IMR-90 (cell line): ENCODE results near the gene TRPC4AP. TPM values are rescaled to one million over a fixed set of nuclear protein-coding genes. Genes with fewer than 3 reads are reported as not detected.

Experiments
- ATAC-seq: fragments of 200-7000 bp; cut with Tn5 transposase; 2 replicates; pipeline ENCODE4 v1.9.1; 2020; ENCODE audit warnings: low read depth, mild to moderate bottlenecking, moderate library complexity
- BruUV-seq: library from RNA; stranded (reverse); fragments of 400-500 nt; replicated peaks from 2 replicates; lab custom pipeline; 2021; lab: Mats Ljungman, UMichigan
- CTCF ChIA-PET: fragments of 300-600 bp; formaldehyde crosslinking; extraction: SDS; loops from one replicate; lab custom pipeline; 2021; ENCODE audit warnings: antibody characterized with exemption; lab: Yijun Ruan, JAX
- POLR2A ChIA-PET: fragments of 300-600 bp; sonication (Branson Sonifier 250); formaldehyde crosslinking; loops from one replicate; lab custom pipeline; 2022; ENCODE audit warnings: antibody characterized with exemption; ENCODE audit not compliant: unreplicated experiment; lab: Charles Lee
- DNase-seq: peaks from one replicate; pipeline ENCODE4 v3.0.0; 2013
- H2AFZ ChIP-seq: replicated peaks from 2 replicates; pipeline ENCODE3; 2013; ENCODE audit warnings: low read length, mild to moderate bottlenecking; ENCODE audit not compliant: poor library complexity
- H2AK5ac ChIP-seq: 2 replicates; pipeline ENCODE4 v1.6.1; 2013; ENCODE audit warnings: low read depth, low read length, inconsistent platforms
- H2AK9ac ChIP-seq: replicated peaks from 2 replicates; pipeline ENCODE3; 2013; ENCODE audit warnings: mild to moderate bottlenecking, low read depth, low read length, moderate library complexity; ENCODE audit not compliant: poor library complexity
- H2BK120ac ChIP-seq: 2 replicates; pipeline ENCODE4 v1.6.1; 2013; ENCODE audit warnings: low read depth, low read length, inconsistent platforms
- H2BK15ac ChIP-seq: 3 replicates; pipeline ENCODE4 v1.6.1; 2013; ENCODE audit warnings: low read depth, low read length, inconsistent platforms
- H2BK20ac ChIP-seq: 2 replicates; pipeline ENCODE4 v1.6.1; 2013; ENCODE audit warnings: low read depth, mild to moderate bottlenecking, inconsistent platforms, low read length, moderate library complexity
- H2BK5ac ChIP-seq: 2 replicates; pipeline ENCODE4 v1.6.1; 2013; ENCODE audit warnings: mild to moderate bottlenecking, low read depth, low read length, inconsistent platforms; ENCODE audit not compliant: poor library complexity, severe bottlenecking
- H3K14ac ChIP-seq: replicated peaks from 2 replicates; pipeline ENCODE4 v1.6.1; 2013; ENCODE audit warnings: low read depth, low read length, inconsistent platforms
- H3K18ac ChIP-seq: 2 replicates; pipeline ENCODE4 v1.6.1; 2013; ENCODE audit warnings: low read depth, low read length, control low read depth
- H3K23ac ChIP-seq: 2 replicates; pipeline ENCODE4 v1.6.1; 2013; ENCODE audit warnings: low read depth, low read length, inconsistent platforms
- H3K27ac ChIP-seq: 2 replicates; pipeline ENCODE4 v1.5.1; 2013; ENCODE audit warnings: mild to moderate bottlenecking, control low read depth, low read length; ENCODE audit not compliant: insufficient read depth
- H3K27me3 ChIP-seq: 2 replicates; pipeline ENCODE4 v1.6.1; 2013; ENCODE audit warnings: low read length; ENCODE audit not compliant: control insufficient read depth, insufficient read depth
- H3K36me3 ChIP-seq: 2 replicates; pipeline ENCODE4 v1.6.1; 2013; ENCODE audit warnings: low read length, mixed read lengths; ENCODE audit not compliant: control insufficient read depth, insufficient read depth
- H3K4ac ChIP-seq: 2 replicates; pipeline ENCODE4 v1.6.1; 2013; ENCODE audit warnings: low read depth, low read length, inconsistent platforms
- H3K4me1 ChIP-seq: 2 replicates; pipeline ENCODE4 v1.6.1; 2013; ENCODE audit warnings: low read length, mixed read lengths; ENCODE audit not compliant: control insufficient read depth, insufficient read depth
- H3K4me2 ChIP-seq: 2 replicates; pipeline ENCODE4 v1.6.1; 2013; ENCODE audit warnings: low read depth, mild to moderate bottlenecking, control low read depth, low read length, moderate library complexity
- H3K4me3 ChIP-seq: 2 replicates; pipeline ENCODE4 v1.5.1; 2013; ENCODE audit warnings: low read depth, mild to moderate bottlenecking, control low read depth, low read length, moderate library complexity; ENCODE audit not compliant: insufficient read depth
- H3K56ac ChIP-seq: 2 replicates; pipeline ENCODE4 v1.6.1; 2013; ENCODE audit warnings: low read length, inconsistent platforms; ENCODE audit not compliant: insufficient read depth; ENCODE audit errors: extremely low read depth
- H3K79me1 ChIP-seq, 2 experiments: 2 replicates each; pipeline ENCODE4 v1.6.1; 2013; ENCODE audit warnings: low read length in 2 of 2, inconsistent platforms in 1 of 2, low read depth in 1 of 2
- H3K9ac ChIP-seq: 2 replicates; pipeline ENCODE4 v1.6.1; 2013; ENCODE audit warnings: low read depth, low read length, control low read depth
- H3K9me1 ChIP-seq: 2 replicates; pipeline ENCODE4 v1.6.1; 2013; ENCODE audit warnings: low read length, inconsistent platforms; ENCODE audit not compliant: insufficient read depth
- H3K9me3 ChIP-seq: 2 replicates; pipeline ENCODE4 v1.6.1; 2013; ENCODE audit warnings: low read length; ENCODE audit not compliant: control insufficient read depth, insufficient read depth
- H4K20me1 ChIP-seq: 2 replicates; pipeline ENCODE4 v1.6.1; 2013; ENCODE audit warnings: low read length, inconsistent platforms; ENCODE audit not compliant: insufficient read depth
- H4K5ac ChIP-seq: 2 replicates; pipeline ENCODE4 v1.6.1; 2013; ENCODE audit warnings: mild to moderate bottlenecking, low read depth, low read length, control low read depth
- H4K8ac ChIP-seq, 2 experiments: 2 replicates each; pipeline ENCODE4 v1.6.1; 2013; ENCODE audit warnings: low read depth in 2 of 2, low read length in 2 of 2, control low read depth in 1 of 2, inconsistent platforms in 1 of 2
- H4K91ac ChIP-seq: 2 replicates; pipeline ENCODE4 v1.6.1; 2013; ENCODE audit warnings: low read depth, low read length, inconsistent platforms; ENCODE audit not compliant: insufficient read depth
- BHLHE40 ChIP-seq: fragments of 150-350 bp; IDR thresholded peaks from 2 replicates; pipeline ENCODE4 v1.6.1; 2016; ENCODE audit warnings: mild to moderate bottlenecking, low read depth, low read length
- RCOR1 ChIP-seq: IDR thresholded peaks from 2 replicates; pipeline ENCODE4 v1.6.1; 2012; ENCODE audit warnings: mild to moderate bottlenecking, low read length, improper control_type of control experiment; ENCODE audit not compliant: insufficient replicate concordance
- USF2 ChIP-seq: fragments of 150-350 bp; IDR thresholded peaks from 2 replicates; pipeline ENCODE4 v1.6.1; 2017; ENCODE audit warnings: mild to moderate bottlenecking, antibody characterized with exemption, low read length, low read depth
- WGBS, 2 experiments: methylation state at CpG; one replicate each; pipeline versions ENCODE4 v1.1.5 to v1.1.7; 2013; ENCODE audit warnings: missing lambda C conversion rate in 2 of 2; ENCODE audit not compliant: insufficient read length in 1 of 2; ENCODE audit errors: extremely low coverage in 2 of 2; 5-methylcytosine and 5-hydroxymethylcytosine counted together
- dilution Hi-C: fragments of 300-500 bp; cut with HindIII; formaldehyde crosslinking; loops from one replicate; pipeline ENCODE4 v1.14.3; 2018; ENCODE audit warnings: low sequenced_read_pairs; ENCODE audit not compliant: unreplicated experiment
- in situ Hi-C: fragments of 300-500 bp; cut with MboI; formaldehyde crosslinking; loops from 3 replicates; pipeline ENCODE4 v1.14.3; 2019; ENCODE audit warnings: low sequenced_read_pairs, inconsistent platforms, mixed read lengths
- intact Hi-C: fragments of 100-400 bp; cut with micrococcal nuclease; formaldehyde crosslinking; loops from 2 replicates; pipeline ENCODE4 v1.10.0; 2022
- polyA plus RNA-seq, 3 experiments: library from polyadenylated mRNA; depleted of rRNA; stranded (reverse); fragments of >200 nt; gene quantifications; 2 replicates each; pipeline ENCODE4 v1.2.3, GENCODE V29; 2012; ENCODE audit warnings: low replicate concordance in 1 of 3
- total RNA-seq: library from RNA; depleted of rRNA; stranded (reverse); fragments of >200 nt; gene quantifications from 2 replicates; pipeline ENCODE4 v1.2.3, GENCODE V29; 2012

TRPC4AP gene
- total and polyA plus RNA-seq, 2 of the 4 experiments (the other 2 are of a cell fraction), result 41.0 to 81.0 TPM

GRCh38 chr20:34954904-34955230 is 137.7 kb downstream of the TRPC4AP start:
- peak overlapping the region; percentile 85 for H3K23ac ChIP-seq
- peak; percentile 24 for ATAC-seq
- peak overlapping the region; percentile 85 for H3K9ac ChIP-seq
- H2BK5ac ChIP-seq, result peak overlapping the region; percentile 82
- dilution Hi-C loops, result no loop called here
- peak overlapping the region; percentile 79 for H2AK5ac ChIP-seq
- peak overlapping the region; percentile 62 for H3K4me3 ChIP-seq
- peak overlapping the region; percentile 88 for H3K27ac ChIP-seq
- peak overlapping the region; percentile 60 for H4K5ac ChIP-seq
- CTCF ChIA-PET, result interaction anchor here (2.6 kb wide), 1 partner anchor 81 kb away, joined by 19 read pairs; the partner anchor contains the start of gene GGT7
- H3K14ac ChIP-seq, result peak overlapping the region; percentile 98
- peak overlapping the region; percentile 99 for H2AK9ac ChIP-seq
- intact Hi-C loops, result loop anchor here (1.0 kb wide), 1 partner anchor 81 kb away; no protein-coding TSS in a partner anchor
- H4K8ac ChIP-seq, result peak overlapping the region; percentile 90 to 96
- DNase-seq, result peak; percentile 42
- H3K56ac ChIP-seq, result peak overlapping the region; percentile 96
- H3K79me1 ChIP-seq, result peaks cover 13 to 36% of the 10 kb centered on the region in 2 experiments; a peak in 3 of 4 replicates
- peak overlapping the region; percentile 87; the same call in 1 of the 3 replicates for H2BK15ac ChIP-seq
- TF ChIP-seq RCOR1, result no peak
- TF ChIP-seq USF2, result peak; percentile 52; the same call in 1 of the 2 replicates
- TF ChIP-seq BHLHE40, result peak; percentile 89
- H4K20me1 ChIP-seq, result no peaks in the 10 kb centered on the region
- H3K27me3 ChIP-seq, result no peaks in the 10 kb centered on the region
- H3K9me1 ChIP-seq, result peaks cover 9% of the 10 kb centered on the region
- WGBS, 2 experiments, result 22% methylated on average over 3 of the region's 13 CpGs; no CpG with 5 or more reads in 1 of the 2 experiments
- no peaks in the 10 kb centered on the region for H3K9me3 ChIP-seq
- peak overlapping the region; percentile 79 for H3K18ac ChIP-seq
- peak overlapping the region; percentile 84 for H2BK120ac ChIP-seq
- H3K4me1 ChIP-seq, result peaks cover 3% of the 10 kb centered on the region
- TSS peak; percentile 56 for BruUV-seq
- in situ Hi-C loops, result loop anchor here (5.0 kb wide), 1 partner anchor 83 kb away; the partner anchor contains the start of gene GGT7
- H2BK20ac ChIP-seq, result peak overlapping the region; percentile 33; the same call in 1 of the 2 replicates
- peak overlapping the region; percentile 91 for H2AFZ ChIP-seq
- H3K4ac ChIP-seq, result peak overlapping the region; percentile 95
- peak overlapping the region; percentile 94 for H4K91ac ChIP-seq
- H3K36me3 ChIP-seq, result peaks cover 2% of the 10 kb centered on the region; the same call in 1 of the 2 replicates
- POLR2A ChIA-PET, result interaction anchor here (1.0 kb wide), 1 partner anchor 67 kb away, joined by 3 read pairs; no protein-coding TSS in a partner anchor
- peak overlapping the region; percentile 89 for H3K4me2 ChIP-seq
